Fibroblast of mammary gland (primary cell): Measurements from ENCODE around the gene LONP2.

Experiments used
- DNase-seq: peaks from one replicate; pipeline ENCODE4 v3.0.0-alpha.2; 2010; ENCODE audit warnings: low read depth
- H3K4me3 ChIP-seq: 2 replicates; pipeline ENCODE4 v1.5.1; 2011; ENCODE audit warnings: low read depth, mild to moderate bottlenecking, low read length, moderate library complexity; ENCODE audit not compliant: control insufficient read depth
- TF ChIP-seq, protein P1 (sequence below): conservative IDR thresholded peaks from 2 replicates; pipeline ENCODE4 v1.5.1; 2011; ENCODE audit warnings: low read depth, low read length, inconsistent platforms; ENCODE audit not compliant: control insufficient read depth, insufficient read depth

The LONP2 gene

DNA sequence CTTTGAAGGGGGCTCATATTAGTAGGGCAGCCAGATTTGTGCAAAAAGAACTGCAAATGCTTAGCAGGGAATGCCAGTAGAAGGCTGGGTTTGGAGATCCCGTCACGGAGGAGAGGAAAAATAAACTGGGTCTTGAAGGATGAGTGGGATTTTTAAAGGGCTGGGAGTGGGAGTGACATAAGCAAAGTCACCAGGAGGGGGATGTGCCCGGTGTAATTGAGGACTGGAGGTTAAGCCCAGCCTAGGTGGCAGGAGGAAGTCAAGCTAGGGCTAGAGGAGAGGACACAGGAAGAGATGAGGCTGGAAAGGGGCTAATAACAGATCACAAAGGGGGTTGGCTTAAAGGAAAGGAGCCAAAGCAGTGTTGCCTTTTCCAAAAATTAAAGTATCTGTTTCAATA is 23.2 kb upstream of the LONP2 start:
- TF ChIP-seq, protein P1, sequence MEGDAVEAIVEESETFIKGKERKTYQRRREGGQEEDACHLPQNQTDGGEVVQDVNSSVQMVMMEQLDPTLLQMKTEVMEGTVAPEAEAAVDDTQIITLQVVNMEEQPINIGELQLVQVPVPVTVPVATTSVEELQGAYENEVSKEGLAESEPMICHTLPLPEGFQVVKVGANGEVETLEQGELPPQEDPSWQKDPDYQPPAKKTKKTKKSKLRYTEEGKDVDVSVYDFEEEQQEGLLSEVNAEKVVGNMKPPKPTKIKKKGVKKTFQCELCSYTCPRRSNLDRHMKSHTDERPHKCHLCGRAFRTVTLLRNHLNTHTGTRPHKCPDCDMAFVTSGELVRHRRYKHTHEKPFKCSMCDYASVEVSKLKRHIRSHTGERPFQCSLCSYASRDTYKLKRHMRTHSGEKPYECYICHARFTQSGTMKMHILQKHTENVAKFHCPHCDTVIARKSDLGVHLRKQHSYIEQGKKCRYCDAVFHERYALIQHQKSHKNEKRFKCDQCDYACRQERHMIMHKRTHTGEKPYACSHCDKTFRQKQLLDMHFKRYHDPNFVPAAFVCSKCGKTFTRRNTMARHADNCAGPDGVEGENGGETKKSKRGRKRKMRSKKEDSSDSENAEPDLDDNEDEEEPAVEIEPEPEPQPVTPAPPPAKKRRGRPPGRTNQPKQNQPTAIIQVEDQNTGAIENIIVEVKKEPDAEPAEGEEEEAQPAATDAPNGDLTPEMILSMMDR = no peak
- DNase-seq = no peak
- H3K4me3 ChIP-seq = no peak overlapping the region

DNA sequence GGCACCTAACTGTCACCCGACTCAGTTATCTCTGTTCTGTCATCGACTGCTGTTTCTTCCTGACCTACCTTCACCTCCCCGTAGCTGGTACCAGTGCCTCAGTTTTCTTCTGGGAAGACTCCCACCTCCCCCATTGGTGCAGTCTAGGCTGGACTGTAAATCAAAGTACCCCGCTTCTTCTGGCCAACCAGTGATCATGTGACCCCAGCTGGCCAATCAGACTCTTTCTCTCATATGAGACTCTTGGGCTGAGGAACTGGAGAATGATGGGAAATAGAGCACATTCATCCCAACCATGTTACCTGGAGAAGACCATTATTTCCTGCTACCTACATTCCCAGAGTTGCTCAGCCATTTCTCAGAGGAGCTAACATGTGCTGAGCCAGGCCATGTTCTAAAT is 20.6 kb upstream of the LONP2 start:
- TF ChIP-seq, protein P1 = no peak
- DNase-seq = no peak
- H3K4me3 ChIP-seq = no peak overlapping the region

DNA sequence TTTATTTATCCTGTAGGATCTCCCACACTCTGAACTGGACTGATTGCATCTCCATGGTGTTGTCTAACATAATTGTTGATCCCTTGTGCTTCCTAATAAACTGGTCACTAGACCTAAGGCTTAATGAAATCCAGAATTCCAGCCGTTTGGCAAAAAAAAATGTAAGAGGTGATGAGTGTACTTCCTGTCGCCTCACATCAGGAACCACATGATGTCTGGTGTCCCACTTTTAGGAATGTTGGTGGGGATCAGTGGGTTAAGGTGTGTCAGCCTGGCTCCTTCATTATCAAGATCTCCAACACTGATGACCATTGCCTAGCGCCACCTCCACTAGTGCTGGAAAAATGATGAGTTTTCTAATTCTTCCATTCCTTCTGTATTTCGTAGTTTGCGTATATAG is 18.6 kb upstream of the LONP2 start:
- peak; percentile 30 for DNase-seq
- H3K4me3 ChIP-seq = no peak overlapping the region
- TF ChIP-seq, protein P1 = no peak

DNA sequence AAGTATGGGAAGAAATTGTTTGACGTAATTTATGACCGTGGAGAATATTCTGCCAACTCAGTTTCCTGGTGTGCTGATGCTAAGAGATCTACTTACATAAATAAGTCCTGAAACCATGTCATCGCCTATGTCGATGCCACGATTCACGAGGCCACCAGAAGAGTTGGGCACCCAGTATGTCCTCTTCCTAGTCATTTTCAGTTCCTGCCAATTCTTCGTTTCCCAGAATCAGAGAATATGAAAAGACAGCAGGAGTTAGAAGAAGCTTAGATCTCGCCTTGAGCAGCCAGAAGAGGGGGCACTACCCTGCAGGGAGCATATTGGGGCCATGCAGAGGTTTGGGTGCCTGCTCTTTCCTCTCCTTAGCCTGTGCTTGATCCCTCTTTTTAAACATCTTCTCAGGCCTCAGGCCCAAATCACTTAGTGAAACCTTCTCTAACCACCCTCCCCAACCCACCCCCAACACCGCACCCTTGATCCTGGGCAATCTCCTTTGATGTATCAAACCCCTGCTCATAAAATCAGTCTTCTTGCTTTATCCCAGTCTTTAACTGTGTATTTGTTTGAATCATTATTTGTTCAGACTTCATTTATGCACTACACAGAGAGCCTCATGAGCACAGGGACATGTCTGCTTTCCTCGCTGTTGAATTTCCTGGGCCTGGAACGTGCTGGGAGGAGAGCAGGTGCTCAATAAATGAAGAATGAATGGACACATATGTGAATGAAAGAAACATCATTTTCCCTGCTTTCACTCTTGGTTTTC is 12.2 kb upstream of the LONP2 start:
- TF ChIP-seq, protein P1 = peak; percentile 56
- DNase-seq = peak; percentile 47
- H3K4me3 ChIP-seq = no peak overlapping the region

DNA sequence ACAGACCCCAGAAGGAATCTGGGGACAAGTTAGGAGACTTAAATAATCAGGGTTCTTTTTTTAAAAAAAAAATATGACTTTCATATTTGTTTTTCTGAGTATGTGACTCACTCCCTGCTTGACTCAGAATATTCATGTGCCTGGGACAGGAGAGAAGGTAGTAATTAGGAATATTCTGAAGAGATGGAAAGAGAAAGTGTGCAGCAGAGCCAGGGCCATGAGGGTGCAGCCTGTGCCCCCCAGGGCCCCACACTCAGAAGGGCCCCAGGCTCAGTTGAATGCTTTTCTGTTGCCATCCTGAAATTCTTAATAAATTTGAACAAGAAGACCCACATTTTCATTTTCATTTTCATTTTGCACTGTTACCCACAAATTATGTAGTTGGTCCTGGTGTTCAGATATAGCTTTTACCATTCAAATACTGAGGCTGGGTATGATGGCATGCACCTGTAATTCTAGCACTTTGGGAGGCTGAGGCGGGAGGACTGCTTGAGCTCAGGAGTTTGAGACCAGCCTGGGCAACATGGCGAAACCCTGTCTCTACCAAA is 11.5 kb upstream of the LONP2 start:
- DNase-seq = peak; percentile 37
- TF ChIP-seq, protein P1 = no peak

DNA sequence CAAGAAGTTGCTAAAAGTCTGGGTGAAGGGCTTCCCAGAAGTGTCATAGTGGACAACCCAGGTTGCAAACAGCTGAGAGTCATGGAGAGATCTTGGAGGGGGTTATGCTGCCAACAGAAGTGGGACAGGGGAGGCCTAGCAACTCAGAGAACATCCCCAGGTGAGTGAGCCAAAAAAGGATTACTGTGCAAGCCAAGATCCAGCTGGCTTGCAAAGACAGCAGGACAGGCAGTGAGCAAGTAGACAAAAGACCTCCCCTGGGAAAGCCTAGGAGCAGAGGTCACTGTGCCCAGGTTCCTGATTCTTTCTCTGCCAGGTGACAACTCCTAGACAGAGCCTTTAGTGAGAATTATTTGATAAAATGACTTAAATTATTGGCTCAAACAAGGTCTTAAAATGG is 9.5 kb upstream of the LONP2 start:
- no peak for DNase-seq
- TF ChIP-seq, protein P1 = no peak

More for the DNA sequence above, 11.5 kb upstream of the LONP2 start:
- H3K4me3 ChIP-seq = no peak overlapping the region

DNA sequence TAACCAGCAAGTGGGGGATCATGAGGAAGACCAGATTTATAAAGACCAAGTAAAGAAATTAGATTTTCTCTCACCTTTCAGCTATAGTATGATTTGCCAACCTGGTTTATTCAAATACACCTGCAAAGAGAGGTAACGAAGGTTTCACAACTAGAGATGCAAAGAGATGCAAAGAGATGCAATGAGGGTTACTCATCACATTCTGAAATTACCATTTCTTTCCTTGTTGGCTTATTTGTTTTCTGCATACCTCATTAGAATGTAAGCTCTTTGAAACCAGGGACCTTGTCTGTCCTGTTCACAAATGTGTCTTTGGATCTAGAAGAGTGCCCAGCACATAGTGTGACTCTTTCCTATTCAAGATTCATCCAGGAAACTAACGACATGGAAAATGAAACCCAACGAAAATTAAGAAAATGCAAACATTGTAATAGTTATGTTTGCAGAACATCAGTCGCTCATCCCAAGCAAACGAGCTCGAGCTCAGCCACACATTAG is 9.0 kb upstream of the LONP2 start:
- no peak overlapping the region for H3K4me3 ChIP-seq
- TF ChIP-seq, protein P1 = no peak
- no peak for DNase-seq

More for the DNA sequence above, 9.5 kb upstream of the LONP2 start:
- no peak overlapping the region for H3K4me3 ChIP-seq
